Activated CD8-positive, alpha-beta memory T cell treated with anti-CD3 and anti-CD28 coated beads, Interleukin-2, amount 50 U/mL, for 24 hours (primary cell): Measurements from ENCODE around the gene TRIM3.

Experiments
- DNase-seq: peaks from one replicate; pipeline ENCODE4 v3.0.0-alpha.2; 2020; ENCODE audit errors: extremely low read depth

Gene TRIM3

GRCh38 chr11:6480299-6480914 is 6.7 kb upstream of the TRIM3 start:
- DNase-seq: no peak

GRCh38 chr11:6476571-6476970 is 2.8 kb upstream of the TRIM3 start:
- DNase-seq: no peak

- DNase-seq: no peak
These were observed 2.2 kb upstream of the TRIM3 start for GRCh38 chr11:6475936-6476335.

GRCh38 chr11:6474806-6475500 is 1.2 kb upstream of the TRIM3 start:
- no peak for DNase-seq

GRCh38 chr11:6474413-6474792 is 662 bp upstream of the TRIM3 start:
- DNase-seq: no peak

- no peak for DNase-seq
These were observed 807 bp downstream of the TRIM3 start for GRCh38 chr11:6472934-6473333.

- no peak for DNase-seq
These were observed 4.1 kb downstream of the TRIM3 start for GRCh38 chr11:6469599-6469998.

GRCh38 chr11:6468712-6469495 is 4.8 kb downstream of the TRIM3 start:
- no peak for DNase-seq

GRCh38 chr11:6459099-6459450 is 14.7 kb downstream of the TRIM3 start:
- no peak for DNase-seq

- DNase-seq: no peak
These were observed 15.2 kb downstream of the TRIM3 start for GRCh38 chr11:6458352-6459098.

GRCh38 chr11:6457581-6458320 is 16.0 kb downstream of the TRIM3 start:
- DNase-seq: no peak

GRCh38 chr11:6456361-6457073 is 17.2 kb downstream of the TRIM3 start:
- no peak for DNase-seq

- DNase-seq: no peak
These were observed 18.7 kb downstream of the TRIM3 start for GRCh38 chr11:6455070-6455469.

- DNase-seq: no peak
These were observed 20.6 kb downstream of the TRIM3 start for GRCh38 chr11:6453152-6453551.

- DNase-seq: no peak
These were observed 21.5 kb downstream of the TRIM3 start for GRCh38 chr11:6452219-6452618.

GRCh38 chr11:6448574-6448973 is 25.2 kb downstream of the TRIM3 start:
- DNase-seq: no peak

GRCh38 chr11:6443269-6444003 is 30.3 kb downstream of the TRIM3 start:
- DNase-seq: no peak

- no peak for DNase-seq
These were observed 31.3 kb downstream of the TRIM3 start for GRCh38 chr11:6442441-6442840.

GRCh38 chr11:6440906-6441358 is 32.8 kb downstream of the TRIM3 start, which contains the start of gene HPX:
TSS of gene HPX (minus strand) at chr11:6440987. CDS start at chr11:6440963, 24 bp downstream.
- DNase-seq: no peak

- DNase-seq: no peak
These were observed 34.7 kb downstream of the TRIM3 start for GRCh38 chr11:6438979-6439571.
